GM18873 (cell line): ENCODE data around the gene FBN2.

Experiments used
- ATAC-seq: cut with Tn5 transposase; IDR thresholded peaks from one replicate; pipeline ENCODE4 v1.9.1; 2021; ENCODE audit warnings: mild to moderate bottlenecking, moderate library complexity, moderate number of reproducible peaks; ENCODE audit not compliant: unreplicated experiment, low FRiP score

FBN2 gene

DNA sequence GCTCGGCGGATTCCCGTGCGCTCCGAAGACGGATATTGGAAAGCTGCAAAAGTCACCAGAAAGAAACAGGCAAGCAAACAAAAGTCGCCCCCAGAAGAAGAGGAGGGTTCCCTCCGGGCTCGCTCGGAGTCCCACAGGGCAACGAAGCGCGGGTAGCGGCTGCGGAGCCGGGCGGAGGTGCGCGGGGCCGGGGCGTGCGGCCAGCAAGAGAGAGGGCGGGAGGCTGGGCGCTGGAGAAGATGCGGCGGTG, at the start of gene FBN2:
TSS of gene FBN2 (minus strand) at position 246 of the 250 bp plus-strand sequence. CDS start 642 bp downstream, outside the sequence.
- ATAC-seq = no peak

DNA sequence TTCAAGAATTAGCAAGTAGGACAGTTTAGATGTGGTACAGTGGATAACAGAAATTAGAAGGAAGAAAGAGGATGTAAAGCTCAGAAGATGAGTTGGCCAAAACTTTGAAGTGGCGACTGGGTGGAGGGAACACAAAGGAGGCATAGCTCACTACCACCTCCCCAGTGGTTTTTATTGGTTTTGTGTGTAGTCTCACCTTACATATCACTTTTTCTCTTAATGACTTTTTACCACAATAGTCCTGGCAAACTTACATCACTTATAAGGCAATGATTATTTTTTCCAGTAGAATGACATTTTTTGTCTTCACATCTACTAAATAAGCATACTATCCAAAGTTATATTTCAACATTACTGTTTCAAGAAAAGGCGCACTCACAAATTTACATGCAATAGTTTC, 49.2 kb upstream of the FBN2 start:
- ATAC-seq = no peak

DNA sequence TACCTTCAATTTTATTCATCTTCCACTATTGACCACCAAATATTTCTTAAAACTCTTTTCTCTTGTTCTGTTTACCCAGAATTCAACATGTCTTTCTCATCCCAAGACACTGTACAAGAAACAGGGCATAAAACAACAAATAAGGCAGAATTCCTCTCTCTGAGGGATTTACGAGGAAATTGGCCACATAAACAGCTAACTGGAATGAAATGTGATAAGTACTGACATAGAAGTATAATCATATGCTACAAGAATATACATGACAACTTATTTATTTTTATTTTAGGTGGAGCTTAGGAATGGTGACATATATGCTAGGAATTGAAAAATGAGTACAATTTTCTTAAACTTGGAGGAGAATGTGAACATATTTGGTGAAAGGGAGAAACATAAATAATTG, 48.8 kb upstream of the FBN2 start:
- no peak for ATAC-seq

DNA sequence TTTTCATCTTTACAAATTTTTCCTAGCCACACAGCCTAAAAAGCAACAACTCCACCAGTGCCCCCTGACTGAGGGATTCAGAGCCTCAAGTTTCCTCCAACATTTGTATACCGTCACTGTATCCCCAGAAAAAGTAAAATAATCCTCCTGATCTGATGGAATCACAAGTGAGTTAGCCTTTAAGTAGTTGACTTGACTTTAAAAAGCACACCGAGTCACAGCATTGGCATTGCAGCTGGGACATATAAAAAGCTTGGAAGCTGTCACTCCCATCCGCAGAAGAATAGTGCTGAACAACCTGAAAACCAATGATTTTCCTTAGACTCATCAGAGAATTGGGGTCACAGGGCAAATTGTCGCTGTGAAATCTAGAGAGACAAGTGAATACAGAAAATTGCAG, 41.6 kb upstream of the FBN2 start:
- ATAC-seq = no peak

DNA sequence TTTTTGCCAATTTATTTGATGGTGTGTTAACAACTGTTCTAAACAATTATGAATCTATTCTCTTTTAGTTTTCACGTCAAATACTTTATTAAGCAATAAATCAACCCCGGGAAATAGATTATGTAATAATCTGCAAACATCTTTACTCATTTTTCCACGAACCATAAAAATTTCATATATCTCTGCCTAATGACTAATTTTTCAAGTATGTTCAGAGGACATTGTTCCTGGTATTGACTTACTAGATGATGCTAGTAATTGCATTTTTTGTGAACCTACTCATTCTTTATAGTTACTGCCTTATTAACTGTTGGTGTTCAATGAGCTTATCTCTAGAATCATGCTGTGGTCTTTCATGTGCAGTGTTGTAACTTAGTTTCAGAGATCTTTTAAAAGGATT, 41.0 kb upstream of the FBN2 start:
- no peak for ATAC-seq

DNA sequence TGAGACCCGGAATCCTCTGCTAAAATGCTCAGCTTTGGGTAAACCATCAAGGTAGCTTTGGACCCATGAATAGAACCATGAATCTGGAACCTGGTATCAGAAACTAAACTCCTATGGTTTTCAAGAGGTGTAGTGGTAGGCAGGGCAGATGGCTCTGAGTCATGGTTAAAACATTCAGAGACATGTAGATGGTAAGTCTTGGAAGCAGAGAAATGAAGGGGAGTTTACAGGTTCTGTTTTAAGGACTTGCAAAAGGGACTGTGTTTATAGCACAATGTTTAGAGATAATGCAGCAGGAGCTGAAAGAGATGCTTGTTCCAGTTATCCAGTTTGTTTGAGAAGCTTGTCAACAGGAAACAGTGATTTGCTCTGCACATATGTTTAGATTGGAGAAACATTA, 36.0 kb upstream of the FBN2 start:
- no peak for ATAC-seq

DNA sequence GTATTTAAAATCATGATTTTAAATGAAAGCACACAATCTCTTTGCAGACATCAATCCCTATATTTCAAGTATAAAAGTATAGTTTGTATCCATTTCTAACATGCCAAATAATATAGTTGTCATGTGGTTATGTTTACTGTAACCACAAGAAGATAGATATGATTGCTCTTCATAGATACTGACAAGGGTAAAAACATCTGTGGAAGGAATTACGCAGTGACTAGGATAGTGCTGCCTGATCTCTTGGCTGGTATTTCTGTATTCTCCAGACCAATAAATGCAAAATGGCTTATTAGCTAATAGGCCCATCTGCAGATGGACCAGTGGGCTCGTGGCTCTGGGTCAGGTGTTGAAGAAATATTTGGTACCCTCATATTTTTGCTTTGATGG, 34.9 kb upstream of the FBN2 start:
- ATAC-seq = no peak

DNA sequence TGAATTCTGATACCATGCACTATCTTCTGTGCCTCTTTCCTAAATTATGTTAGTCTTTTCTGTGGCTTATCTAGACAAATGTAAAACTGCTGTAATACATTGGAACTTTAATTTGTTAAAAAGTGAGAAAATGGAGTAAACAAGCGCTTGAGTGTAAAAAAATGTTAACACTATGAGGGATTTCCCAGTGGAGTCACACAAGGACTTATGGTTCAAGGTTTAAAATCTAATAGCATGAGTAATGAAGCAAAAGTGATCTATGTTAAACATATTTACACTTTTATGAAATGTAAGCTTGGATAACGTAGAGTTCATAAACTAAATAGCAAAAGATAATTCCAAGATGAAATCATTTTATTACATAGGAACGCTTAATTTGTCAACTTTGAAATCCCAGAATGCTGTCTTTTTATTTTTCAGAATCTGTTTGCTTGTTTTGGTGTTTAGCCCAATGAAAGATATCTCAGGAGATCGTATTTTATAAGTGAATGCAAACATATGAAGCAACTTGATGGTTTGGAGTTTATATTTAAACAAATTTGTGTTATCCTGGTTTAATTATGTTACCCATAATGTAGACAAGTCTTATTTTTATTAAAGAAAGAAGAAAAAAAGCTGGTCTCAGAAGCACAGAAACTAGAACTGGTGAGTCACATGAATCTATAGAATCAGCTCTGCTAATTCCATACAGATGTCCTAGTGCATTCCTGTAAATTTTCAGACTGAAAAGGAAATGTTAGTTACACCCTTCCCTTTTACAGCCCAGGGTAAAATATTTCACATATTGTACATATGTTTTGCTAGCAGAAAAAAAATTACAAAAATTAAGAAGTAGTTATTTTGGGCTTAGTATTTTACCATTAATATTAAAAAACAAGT, 34.2 kb upstream of the FBN2 start:
- no peak for ATAC-seq

DNA sequence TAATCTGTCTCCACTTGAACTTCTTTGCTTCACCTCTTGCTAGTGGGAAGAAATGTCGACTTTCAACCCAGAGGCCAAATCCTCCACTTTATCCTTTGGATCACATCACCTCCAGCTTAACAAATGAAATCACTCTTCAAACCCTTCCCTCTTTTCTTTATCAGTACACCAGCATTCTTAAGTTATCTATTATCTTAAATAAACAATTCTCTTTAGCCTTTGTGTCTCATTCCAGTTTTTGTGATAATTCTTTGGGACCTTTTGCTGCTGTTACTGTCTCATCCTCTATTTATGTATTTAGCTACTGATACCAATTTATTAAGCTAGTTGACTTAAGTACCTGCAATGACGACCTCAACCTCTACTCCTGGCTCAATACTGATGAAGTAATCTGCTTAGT, 28.1 kb upstream of the FBN2 start:
- no peak for ATAC-seq

DNA sequence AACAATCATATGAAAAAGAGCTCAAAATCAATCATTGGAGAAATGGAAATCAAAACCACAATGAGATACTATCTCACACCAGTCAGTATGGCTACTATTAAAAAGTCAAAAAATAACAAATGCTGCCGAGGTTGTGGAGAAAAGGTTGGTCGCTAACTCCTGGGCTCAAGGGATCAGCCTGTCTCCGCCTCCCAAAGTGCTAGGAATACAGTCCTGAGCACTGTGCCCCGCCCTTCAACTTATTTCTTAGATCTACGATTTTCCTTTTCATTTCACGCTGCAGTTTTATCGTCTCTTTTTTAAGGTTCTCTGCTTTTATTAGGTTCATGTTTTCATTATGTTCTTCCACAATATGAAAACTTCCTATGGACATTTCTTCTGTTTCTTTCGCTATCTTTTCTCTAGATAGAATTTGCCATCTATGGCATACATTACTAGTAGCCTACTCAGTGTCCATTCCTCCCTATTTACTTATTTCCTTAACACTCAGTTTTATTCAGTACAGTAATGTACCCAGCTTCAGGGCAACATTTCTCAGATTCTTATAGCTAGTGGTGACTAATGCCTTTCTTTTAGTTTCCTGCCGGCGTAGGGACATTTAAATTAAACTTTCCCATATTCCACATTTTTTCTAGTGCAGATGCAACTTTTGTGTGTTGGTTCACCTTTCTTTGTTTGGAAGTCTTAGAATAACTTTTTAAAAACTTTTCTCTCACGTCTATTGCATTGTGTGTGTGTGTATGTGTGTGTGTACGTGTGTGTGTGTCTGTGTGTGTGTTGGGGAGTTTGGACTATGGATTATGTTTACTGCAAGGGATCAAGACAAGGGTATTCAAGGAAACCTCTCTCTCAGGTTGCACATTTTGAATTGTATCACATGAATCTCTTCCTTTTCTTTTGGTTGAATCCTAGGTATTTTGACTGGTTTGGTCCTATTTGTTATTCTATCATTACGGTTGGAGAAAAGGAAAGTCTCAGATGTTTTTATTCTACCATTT, 21.6 kb upstream of the FBN2 start:
- ATAC-seq = no peak

DNA sequence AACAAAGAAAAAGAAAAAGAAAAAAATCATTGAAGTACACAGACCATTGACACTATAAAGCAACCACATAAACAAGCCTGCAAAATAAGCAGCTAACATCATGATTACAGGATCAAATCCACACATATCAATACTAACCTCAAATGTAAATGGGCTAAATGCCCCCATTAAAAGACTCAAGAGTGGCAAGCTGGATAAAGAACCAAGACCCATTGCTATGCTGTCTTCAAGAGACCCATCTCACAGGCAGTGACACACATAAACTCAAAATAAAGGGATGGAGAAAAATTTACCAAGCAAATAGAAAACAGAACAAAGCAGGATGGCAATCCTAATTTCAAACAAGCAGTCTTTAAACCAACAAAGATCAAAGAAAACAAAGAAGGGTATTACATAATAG, 15.7 kb upstream of the FBN2 start:
- no peak for ATAC-seq

DNA sequence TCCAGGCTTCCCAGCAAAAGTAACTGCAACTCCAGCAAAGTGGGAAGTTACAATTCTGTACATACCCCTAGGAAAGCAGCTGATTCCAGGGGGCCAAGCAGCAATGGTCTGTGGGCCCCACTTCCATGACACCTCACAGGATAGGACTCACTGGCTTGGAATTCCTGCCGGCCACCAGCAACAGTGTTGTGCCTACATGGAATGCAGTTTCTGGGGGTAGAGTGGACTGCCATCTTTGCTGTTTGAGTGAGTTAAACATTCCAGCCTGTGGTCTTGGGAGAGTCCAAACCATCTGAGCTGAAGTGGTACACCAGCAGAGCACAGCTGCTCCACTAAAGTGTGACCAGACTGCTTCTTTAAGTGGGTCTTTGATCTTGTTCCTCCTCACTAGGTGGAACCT, 13.4 kb upstream of the FBN2 start:
- ATAC-seq = no peak

DNA sequence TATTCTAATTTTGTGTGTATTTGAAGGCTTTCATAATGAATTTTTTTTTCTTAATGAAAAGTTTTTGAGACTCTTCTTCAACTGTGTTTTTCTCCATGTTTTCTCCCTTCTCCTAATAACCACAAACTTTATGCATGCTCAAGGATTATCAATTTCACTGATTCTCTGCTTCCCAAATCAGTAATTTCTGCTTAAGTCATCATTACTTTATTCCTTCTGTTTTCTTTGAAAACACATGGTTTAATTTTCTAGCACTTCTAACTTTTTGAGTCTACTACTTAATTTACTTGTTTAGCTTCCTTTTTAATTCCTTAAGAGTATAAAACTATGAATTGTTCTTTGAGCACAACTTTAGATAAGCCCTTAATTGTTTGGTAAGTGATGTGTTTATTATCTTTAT, 11.5 kb upstream of the FBN2 start:
- ATAC-seq = no peak

DNA sequence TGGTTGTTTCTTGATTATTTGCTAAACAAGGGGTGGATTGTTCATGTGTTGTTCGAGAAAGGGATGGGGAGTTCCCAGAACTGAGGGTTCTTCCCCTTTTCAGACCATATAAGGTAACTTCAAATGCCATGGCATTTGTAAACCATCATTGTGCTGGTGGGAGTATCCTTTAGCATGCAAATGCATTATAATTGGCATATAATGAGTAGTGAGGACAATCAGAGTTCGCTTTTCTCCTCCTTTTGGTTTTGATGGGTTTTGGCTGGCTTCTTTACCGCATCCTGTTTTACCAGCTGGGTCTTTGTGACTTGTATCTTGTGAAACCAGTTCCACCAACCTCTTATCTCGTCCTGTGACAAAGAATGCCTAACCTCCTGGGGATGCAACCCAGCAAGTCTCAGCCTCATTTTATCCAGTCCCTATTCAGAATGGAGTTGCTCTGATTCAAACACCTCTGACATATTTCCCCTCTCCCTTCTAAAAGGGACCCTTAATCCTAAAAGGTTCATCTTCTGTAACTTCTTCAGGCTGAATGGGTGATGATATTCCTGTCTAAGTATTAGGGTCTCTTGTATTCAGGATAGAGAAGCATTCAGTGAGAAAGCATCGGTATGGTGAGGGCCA, 8.7 kb upstream of the FBN2 start:
- ATAC-seq = no peak

DNA sequence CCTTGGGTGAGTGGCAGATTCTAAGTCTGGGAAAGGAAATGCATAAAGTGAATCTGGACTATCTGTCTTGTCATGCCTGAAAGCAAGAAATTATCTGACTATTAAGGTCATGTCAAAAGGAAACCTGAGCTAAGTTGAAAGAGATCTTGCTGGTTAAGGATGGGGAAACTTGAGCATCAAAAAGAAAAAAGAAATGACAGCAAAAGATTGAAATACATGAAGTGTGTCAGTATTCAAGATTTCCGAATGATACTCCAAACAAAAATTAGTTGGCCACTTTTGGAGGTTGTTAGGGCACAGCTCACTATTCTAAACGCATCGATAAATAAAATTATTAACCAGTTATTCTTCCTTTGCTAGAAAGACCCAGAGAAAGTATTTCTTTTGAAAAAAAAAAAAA, 3.3 kb upstream of the FBN2 start:
- no peak for ATAC-seq

DNA sequence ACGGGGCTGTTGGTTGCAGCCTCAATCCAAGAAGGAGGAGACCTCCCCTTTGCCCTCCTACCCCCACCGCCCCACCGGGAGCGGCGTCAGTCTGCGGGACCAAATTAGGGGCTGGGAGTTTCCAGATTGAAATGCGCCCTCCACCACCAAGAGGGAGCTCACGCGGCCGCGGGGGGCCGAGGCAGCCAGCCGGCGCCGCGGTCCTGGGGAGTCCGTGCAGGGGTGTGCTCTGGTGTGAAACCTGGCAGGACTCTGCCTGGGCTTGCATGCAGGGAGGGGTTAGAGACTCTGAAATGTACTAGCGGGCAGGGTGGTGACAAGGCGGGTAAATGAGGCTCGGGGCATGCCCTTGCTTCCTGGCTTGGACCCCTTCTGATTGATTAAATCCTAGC, 989 bp upstream of the FBN2 start:
- no peak for ATAC-seq

DNA sequence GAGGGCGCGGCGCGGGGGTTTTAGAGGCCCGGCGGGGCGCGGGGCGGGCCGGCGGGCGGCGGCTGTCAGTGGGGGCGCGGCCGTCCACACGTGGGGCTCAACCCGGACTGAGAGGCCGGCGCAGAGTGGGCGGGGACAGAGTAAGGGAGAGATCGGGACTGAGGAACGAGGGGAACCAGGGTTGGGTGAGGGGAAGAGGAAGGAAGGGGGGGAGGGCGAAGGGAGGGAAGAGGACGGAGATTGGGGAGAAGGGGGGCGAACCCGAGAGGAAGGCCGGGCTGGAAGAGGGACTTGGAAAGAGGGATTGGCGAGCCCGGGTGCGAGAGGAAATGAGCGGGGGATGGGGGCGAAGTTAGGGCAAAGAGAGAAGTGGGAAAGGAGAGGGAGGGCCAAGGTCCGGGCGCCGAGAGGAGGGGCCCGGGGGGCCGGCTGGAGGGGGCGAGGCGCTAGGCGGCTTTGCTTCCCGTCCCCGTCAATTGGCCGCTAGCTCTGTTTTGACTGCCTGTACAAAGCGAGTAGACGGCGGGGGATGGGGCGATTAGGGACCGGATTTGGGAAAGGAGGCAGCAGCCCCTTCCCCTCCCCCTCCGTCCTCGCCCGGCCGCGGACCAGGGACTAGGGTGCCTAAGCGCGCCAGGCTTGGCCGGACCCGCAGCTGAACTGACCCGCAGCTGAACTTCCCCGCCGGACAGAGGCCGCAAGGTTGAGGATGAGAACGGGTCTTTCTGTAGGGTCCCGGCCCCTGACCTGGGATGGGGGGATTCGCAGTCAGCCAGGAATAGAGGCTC, 399 bp upstream of the FBN2 start:
- no peak for ATAC-seq

DNA sequence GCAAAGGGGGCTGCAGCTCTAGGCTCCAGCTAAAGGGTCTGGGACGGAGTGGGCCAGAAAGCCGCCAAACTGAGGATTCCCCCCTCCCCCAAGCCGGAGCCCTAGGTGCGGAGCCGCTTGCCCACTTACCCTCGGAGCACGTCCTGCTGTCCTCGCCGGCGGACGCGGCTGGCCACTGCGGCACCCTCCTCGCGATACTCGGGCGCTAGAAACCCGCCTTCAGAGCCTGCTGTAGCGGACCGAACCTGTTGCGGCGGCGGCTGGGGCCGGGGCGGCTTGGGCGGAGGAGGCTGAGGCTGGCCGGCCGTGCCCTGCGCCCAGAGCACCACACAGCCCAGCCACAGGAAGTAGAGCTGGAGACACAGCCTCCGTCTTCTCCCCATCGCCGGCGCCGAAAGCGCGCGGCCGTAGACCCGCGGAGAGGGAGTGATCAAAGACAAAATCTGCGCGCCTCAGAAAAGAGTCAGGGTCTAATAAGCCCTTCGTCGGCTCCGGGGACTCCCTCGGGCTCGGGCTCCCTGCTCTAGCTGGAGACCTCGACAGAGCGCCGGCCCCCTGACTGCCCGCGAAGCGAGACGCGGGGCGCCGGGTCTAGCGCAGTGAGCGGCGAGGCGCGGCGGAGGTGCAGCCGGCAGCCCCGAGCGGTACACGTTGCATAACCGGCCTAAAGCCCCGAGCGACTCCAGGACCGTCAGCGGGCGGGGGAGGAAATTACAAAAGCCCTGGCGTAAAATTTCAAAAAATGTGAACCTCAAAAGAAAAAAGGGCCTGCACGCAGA, 635 bp downstream of the FBN2 start:
- ATAC-seq = no peak

DNA sequence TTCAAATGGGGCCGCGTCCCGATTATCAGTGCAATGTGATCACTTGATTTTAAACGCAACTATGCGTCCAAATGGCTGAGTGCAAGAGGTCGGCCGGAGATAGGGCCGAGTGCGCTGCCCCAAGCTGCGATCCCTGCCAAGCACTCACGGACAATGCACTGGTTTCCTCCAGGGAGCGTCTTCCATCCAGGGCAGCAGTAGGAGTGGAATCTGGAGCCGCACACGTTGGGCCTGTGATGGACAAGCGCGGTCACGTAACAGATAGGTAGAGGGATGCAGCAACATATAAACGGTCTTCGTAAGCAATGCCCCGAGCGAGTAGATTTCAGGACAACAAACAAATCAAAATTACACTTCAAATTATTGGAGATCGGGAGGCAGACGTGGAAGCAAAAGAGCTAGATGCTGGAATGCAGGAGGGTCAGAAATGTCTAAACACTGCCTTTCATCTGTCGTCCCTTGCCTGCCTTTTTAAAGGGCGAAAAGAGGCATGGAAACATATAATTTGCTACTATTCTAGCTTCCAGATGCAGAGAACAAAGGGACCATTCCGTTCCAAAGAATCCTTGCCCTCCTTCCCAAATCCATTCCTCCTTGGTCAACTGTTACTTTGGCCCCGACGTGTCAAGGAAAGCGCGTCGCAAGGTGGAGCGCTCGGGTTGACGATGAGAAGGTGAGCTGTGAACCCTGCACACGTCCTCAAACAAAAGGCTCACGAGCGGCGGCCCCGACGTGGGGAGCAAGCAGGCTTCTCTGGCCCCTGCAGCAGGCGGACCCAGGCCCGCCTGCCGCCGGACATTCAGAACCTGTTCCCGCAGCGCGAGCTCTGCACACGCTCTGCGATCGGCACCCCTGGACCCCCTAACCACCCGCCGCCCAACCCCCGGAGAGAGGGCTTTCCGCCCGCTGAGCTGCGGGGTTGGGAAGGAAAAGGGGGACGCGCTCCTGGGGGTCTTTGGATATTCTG, 1.5 kb downstream of the FBN2 start:
- ATAC-seq = no peak
